Fibroblast of lung (primary cell): ENCODE data around the gene TFF1.

Experiments
- CTCF ChIP-seq, 2 donors: IDR thresholded peaks in 1 of 2; conservative IDR thresholded peaks in 1 of 2; 1 replicate in 1 of 2; 2 replicates in 1 of 2; pipeline ENCODE4 v1.5.1; 2011 to 2012; ENCODE audit warnings: low read length in 2 of 2, control low read depth in 1 of 2, inconsistent platforms in 1 of 2, low read depth in 1 of 2, mild to moderate bottlenecking in 1 of 2
- EZH2 ChIP-seq: IDR thresholded peaks from 2 replicates; pipeline ENCODE4 v1.5.1; 2012; ENCODE audit warnings: low read length, control low read depth, mild to moderate bottlenecking; ENCODE audit errors: missing control alignments

- TF ChIP-seq CTCF (conservative IDR thresholded peaks at IDR 0.05 in 1 of 2, IDR thresholded peaks at IDR 0.05 in 1 of 2; ENCODE audit: low read depth in 1 of 2, low read length in 2 of 2) = no peak
- no peak for TF ChIP-seq EZH2
These were observed 9.7 kb downstream of the TFF1 start for GRCh38 chr21:42356650-42357049.
